HG03442 (cell line): Measurements from ENCODE around the gene APOL2.
"Not testable (repeated sequence)": the region's sequence is repeated elsewhere in the genome, so short reads cannot be mapped to it uniquely, and the experiment has no call there.

Experiments
- ATAC-seq: cut with Tn5 transposase; IDR thresholded peaks from one replicate; pipeline ENCODE4 v1.9.1; 2021; ENCODE audit warnings: mild to moderate bottlenecking, moderate library complexity; ENCODE audit not compliant: unreplicated experiment

The APOL2 gene

GRCh38 chr22:36223504-36223903 lies 15.8 kb downstream of the APOL2 start:
- no peak for ATAC-seq

- no peak for ATAC-seq
Measured at GRCh38 chr22:36222887-36223450, 16.4 kb downstream of the APOL2 start.

GRCh38 chr22:36221799-36222751 lies 17.3 kb downstream of the APOL2 start:
- no peak for ATAC-seq

- ATAC-seq: no peak
Measured at GRCh38 chr22:36220451-36220921, 18.8 kb downstream of the APOL2 start.

GRCh38 chr22:36218648-36219193 lies 20.6 kb downstream of the APOL2 start:
- no peak for ATAC-seq

- no peak for ATAC-seq
Measured at GRCh38 chr22:36215981-36216380, 23.3 kb downstream of the APOL2 start.

GRCh38 chr22:36213586-36213985 lies 25.7 kb downstream of the APOL2 start:
- no peak for ATAC-seq

- no peak for ATAC-seq
Measured at GRCh38 chr22:36212901-36213300, 26.4 kb downstream of the APOL2 start.

GRCh38 chr22:36211237-36211861 lies 28.0 kb downstream of the APOL2 start:
- ATAC-seq: no peak

GRCh38 chr22:36210224-36210623 lies 29.1 kb downstream of the APOL2 start:
- no peak for ATAC-seq

GRCh38 chr22:36209488-36209908 lies 29.8 kb downstream of the APOL2 start:
- ATAC-seq: not testable (repeated sequence)

GRCh38 chr22:36208914-36209313 lies 30.4 kb downstream of the APOL2 start:
- no peak for ATAC-seq

GRCh38 chr22:36208162-36208765 lies 31.1 kb downstream of the APOL2 start:
- no peak for ATAC-seq

- no peak for ATAC-seq
Measured at GRCh38 chr22:36206255-36206654, 33.1 kb downstream of the APOL2 start.

GRCh38 chr22:36205573-36205972 lies 33.8 kb downstream of the APOL2 start:
- not testable (repeated sequence) for ATAC-seq

- no peak for ATAC-seq
Measured at GRCh38 chr22:36204632-36205015, 34.7 kb downstream of the APOL2 start.

GRCh38 chr22:36204001-36204631 lies 35.2 kb downstream of the APOL2 start:
- no peak for ATAC-seq

- not testable (repeated sequence) for ATAC-seq
Measured at GRCh38 chr22:36203441-36203840, 35.9 kb downstream of the APOL2 start.

GRCh38 chr22:36202906-36203305 lies 36.4 kb downstream of the APOL2 start:
- not testable (repeated sequence) for ATAC-seq

- no peak for ATAC-seq
Measured at GRCh38 chr22:36201630-36202319, 37.6 kb downstream of the APOL2 start, which contains the start of gene APOL4. Gene APOL4 (minus strand): TSS chr22:36201809. CDS start chr22:36201734, 75 bp downstream.
